GM21576 (cell line): ENCODE results near the gene SLC6A6.

Source experiments
- ATAC-seq: cut with Tn5 transposase; IDR thresholded peaks from one replicate; pipeline ENCODE4 v1.9.1; 2021; ENCODE audit warnings: mild to moderate bottlenecking, moderate library complexity; ENCODE audit not compliant: unreplicated experiment

The SLC6A6 gene

GRCh38 chr3:14371573-14372474 lies 30.6 kb upstream of the SLC6A6 start:
- ATAC-seq = peak; percentile 41

DNA sequence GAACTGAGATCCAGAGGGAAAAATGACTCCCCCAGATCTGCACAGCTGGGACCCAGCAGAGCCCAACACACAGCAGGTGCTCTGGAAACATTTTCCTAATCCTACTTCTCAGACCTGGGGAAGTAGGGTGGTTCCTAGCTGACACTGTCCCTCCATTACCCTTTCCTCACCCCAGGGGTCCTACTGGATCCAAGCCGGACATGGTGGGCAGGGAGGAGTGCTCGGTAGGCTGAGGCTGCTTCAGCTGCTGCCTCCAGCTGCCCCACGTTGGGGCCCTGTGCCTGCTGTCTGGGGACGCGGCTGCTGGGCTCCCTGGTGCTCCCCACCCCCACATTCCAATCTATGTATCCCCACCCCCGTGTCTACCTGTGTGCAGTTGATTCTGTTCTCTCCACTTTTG lies 29.8 kb upstream of the SLC6A6 start:
- no peak for ATAC-seq

GRCh38 chr3:14373753-14374376 lies 28.5 kb upstream of the SLC6A6 start:
- no peak for ATAC-seq

DNA sequence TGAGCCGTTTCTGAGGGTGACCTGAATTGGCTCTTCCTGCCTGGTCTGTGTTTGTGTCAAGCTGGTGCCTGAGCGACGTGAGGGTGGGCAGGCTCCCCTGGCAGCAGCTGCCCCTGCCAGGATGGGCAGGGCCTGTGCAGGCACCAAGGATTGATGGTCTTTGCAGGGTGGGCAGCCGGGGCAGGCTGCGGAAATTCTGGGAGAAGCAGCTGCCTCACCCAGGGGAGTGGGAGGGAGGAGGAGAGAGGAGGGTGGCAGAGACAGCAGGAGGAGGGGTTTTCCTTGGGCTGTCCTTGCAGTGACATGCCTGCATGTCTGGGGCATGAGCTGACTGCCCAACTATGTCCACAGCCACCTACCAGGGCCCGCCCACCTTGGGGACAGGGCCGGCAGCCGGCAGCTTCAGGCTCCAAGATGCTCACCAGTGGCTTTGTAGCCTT lies 27.9 kb upstream of the SLC6A6 start:
- no peak for ATAC-seq

DNA sequence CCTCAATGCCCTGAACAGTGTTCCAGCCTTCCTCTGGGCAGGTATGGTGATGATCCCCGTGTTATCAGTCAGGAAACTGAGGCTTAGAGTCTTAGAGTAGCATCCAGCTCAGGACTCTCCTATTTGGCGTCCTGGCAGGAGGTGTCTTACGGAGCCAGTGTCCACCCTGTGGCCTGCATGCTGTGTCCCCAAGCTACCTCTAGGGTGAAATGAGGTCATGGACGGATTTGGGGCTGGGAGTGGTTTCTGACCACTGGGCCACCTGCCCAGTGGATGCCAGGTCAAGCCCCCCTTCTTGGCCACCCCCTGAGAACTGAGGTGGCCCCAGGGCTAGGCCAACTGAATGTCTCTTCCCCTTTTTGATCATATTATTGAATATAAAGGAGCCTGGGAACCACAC lies 27.2 kb upstream of the SLC6A6 start:
- no peak for ATAC-seq

DNA sequence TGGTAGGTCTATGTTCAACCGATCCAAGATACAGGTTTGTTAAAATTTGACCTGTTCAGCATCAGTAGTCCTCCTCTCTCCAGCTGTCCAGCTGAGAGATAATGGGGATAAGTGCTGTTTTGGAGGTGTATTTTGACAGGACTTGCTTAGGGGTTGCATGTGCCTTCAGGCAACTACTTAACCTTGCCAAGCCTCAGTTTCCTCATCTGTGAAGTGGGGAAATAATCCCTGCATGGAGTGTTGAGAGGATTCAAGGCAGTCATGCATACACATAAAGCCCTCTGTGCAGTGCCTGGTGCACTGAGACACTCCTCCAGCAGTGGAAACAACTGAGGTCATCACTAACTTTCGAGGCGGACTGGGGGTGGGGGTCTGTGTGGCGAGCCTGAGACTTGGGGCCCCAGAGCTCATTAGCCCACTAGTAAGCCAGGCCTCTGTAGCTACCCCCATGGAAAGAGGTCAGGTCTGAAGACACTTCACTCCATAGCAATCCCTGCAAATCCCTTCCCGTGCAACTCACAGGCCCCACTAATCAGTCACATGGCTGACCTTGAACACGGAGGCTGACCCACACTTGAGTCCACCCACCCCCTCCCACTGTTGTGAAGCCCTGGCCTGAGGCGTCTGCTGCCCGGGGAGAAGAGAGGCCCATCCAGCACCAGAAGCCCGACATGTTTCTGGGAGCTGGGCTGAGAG lies 25.9 kb upstream of the SLC6A6 start:
- ATAC-seq = no peak

GRCh38 chr3:14377044-14377837 lies 25.2 kb upstream of the SLC6A6 start:
- ATAC-seq = no peak

DNA sequence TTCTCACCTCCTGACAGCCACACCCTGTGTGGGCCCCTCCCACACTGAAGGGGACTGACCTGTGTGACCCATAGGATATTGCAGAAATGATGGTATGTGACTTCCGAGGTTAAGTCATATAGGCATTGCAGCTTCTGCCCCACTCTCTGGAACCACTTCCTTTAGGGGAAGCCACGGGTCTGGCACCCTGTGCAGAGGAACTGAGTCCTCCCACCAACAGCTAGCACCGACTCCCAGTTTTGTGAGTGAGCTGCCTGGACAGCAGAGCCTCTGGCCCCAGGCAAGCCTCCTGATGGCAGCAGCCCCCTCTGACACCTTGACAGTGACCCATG lies 24.6 kb upstream of the SLC6A6 start:
- peak; percentile 54 for ATAC-seq

- no peak for ATAC-seq
Observed at GRCh38 chr3:14378415-14378814, 24.0 kb upstream of the SLC6A6 start.

GRCh38 chr3:14379843-14380242 lies 22.6 kb upstream of the SLC6A6 start:
- no peak for ATAC-seq

DNA sequence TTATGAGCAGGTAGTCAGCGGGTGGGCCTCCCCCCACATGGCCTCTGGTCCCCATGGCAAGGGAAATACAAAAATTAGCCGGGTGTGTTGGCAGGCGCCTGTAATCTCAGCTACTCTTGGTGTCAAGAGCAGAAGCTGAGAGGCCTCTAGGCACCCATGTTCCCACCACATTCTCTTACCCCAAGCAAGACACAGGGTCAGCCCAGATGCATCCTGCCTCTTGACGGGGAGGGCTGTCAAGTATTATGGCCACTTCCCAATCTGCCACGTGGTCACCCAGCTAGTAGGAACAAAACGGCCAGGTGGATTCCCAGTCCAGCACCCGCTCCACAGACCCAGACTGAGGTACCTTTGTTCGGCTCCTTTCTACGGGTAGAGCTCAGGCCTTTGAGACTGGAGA lies 16.2 kb upstream of the SLC6A6 start:
- no peak for ATAC-seq

- ATAC-seq = no peak
Observed at GRCh38 chr3:14388201-14388600, 14.2 kb upstream of the SLC6A6 start.

DNA sequence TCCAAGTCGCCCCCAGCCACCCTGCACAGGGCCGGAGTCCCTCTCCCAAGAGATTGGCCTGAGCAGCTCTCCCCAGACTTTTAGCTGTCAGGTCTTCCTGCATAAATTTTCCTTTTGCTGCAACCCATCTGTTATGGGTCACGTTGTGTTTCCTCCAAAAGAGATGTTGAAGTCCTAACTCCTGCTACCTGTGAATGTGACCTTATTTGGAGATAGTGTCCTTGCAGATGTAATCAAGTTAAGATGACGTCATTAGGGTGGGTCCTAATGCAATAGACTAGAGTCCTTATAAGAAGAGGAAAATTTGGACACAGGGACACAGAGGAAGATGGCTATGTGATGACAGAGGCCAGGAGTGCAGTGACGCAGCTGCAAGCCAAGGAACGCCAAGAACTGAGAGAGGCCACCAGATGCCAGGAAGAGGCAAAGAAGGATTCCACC lies 13.2 kb upstream of the SLC6A6 start:
- no peak for ATAC-seq

GRCh38 chr3:14389716-14390115 lies 12.7 kb upstream of the SLC6A6 start:
- ATAC-seq = no peak

DNA sequence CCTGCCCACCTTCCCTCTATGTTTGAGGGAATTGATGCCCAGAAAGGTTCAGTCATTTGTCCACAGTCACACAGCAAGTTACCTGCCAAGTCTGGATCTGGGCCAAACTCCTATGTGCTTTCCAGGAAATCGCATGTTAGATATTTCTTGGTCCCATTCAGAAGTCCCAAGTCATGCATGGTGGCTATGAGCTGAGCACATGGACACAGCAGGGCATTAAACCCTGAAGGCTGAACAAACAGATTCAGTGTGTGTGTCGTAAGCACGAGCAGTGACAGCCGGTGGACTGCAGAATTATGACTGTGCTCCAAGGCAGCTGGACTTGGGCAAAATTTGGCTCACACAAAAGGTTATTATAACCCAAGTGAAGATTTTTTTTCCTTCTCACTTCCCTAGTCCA lies 11.4 kb upstream of the SLC6A6 start:
- ATAC-seq = no peak

DNA sequence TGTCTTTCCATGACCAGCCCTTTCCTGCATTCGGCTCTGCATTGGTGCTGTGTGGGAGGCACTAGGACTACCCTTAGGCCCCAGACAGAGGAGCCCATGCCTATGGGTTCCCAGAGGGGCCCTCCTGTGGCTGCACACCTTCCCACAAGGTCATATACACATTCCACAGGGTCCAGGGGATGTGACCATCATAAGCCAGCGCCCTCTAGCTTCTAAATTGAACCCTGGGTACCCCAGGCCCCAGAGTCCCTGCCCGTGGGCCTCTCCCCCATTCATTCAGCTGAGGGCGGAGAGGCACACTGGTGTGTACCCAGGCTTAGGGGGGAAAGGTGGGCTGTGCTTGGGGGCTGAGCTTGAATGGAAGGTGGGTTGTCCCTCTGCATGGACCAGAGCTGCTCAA lies 10.2 kb upstream of the SLC6A6 start:
- ATAC-seq = no peak

DNA sequence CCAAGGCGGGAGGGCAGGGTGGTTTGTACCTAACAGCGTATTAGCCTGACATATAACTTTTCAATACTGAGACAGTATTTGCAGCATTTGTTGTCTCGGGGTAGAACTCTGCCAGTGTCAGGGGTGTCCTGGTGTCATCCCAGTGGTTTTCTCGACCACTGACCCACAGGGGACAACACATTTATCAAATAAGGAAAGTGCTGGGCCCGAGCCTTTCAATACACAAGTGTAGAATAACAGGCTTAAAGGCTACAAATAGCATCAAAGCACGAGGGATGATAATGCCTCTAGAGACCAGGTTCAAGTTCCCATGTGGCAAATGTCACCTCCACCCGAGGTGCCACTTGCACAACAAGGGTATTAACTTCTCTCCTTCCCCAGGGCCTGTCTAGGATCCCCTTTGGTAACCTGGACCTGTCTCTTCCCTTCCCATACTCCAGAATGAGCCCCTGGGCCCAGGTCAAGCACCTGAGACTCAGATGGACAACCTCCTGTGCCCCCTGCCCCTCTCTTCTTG lies 9.5 kb upstream of the SLC6A6 start:
- no peak for ATAC-seq

DNA sequence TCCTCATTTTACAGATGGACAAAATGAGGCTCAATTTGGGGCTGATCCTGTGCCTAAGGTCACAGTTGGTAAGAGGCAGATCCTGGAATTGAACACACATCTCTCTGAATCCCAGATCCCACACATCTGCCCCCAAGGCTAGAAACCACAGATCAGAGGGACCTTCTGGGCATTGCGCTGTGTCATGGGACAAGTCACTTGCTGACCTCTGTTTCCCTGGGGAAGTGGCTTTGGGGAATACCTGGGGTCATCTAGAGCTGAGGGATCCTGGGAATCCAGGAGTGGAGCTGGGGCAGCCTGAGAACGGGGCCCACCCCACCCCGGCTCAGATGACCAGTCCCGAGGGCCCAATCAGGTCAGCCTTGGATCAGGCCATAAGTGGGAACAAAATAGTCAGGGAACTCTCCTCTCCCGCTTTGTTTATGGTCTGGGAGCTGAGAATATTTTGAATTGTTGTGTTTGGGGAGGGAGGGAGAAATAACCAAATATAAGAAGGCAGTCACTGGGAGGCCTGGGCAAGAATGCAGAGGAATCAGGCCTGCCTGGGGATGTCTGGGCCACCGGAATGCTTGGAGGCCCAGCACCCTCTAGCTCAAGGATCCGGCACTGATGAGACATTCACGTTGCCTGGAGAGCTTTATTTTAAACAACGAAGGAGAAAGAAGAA lies 8.8 kb upstream of the SLC6A6 start:
- no peak for ATAC-seq

- no peak for ATAC-seq
Observed at GRCh38 chr3:14396031-14396692, 6.2 kb upstream of the SLC6A6 start.

DNA sequence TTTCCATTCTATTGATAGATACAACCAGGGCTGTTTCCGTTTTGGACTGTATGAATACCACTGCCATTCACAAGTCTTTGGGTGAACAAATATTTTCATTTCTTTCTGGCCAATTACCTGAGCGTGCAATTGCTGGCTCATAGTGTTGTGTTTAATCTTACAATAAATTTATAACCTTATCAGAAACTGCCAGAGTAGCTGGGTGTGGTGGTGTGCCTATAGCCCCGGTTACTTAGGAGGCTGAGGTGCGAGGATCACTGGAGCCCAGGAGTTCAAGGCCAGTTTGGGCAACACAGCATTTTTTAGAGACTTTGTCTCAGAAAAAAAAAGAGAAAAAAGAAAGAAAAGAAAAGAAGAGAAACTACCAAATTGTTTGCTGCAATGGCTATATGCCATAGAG lies 5.4 kb upstream of the SLC6A6 start:
- ATAC-seq = no peak
